H1 (cell line): ENCODE data around the gene MT1F. TPM values are rescaled to one million over a fixed set of nuclear protein-coding genes. Genes with fewer than 3 reads are reported as not detected.
A peak's percentile ranks its signal among the peaks of the same experiment; 100 is the strongest.

Experiments
- CTCF ChIA-PET: fragments of 300-600 bp; sonication (Branson Sonifier 250); formaldehyde crosslinking; loops from one replicate; lab custom pipeline; 2021; ENCODE audit not compliant: partially characterized antibody; lab: Charles Lee
- POLR2A ChIA-PET: fragments of 300-600 bp; sonication (Branson Sonifier 250); formaldehyde crosslinking; loops from one replicate; lab custom pipeline; 2021; ENCODE audit warnings: inconsistent platforms; ENCODE audit not compliant: partially characterized antibody; lab: Charles Lee
- DNase-seq, 2 experiments: peaks; one replicate each; pipeline versions ENCODE4 v3.0.0 to v3.0.0-alpha.2; 2010 to 2022; ENCODE audit warnings: low spot score in 2 of 2, low read depth in 1 of 2, mixed read lengths in 1 of 2
- FAIRE-seq: peaks from 2 replicates; lab custom pipeline; 2011; peaks lifted over from hg19 to GRCh38; lab: Jason Lieb, UNC
- H2AFZ ChIP-seq: 2 replicates; pipeline ENCODE4 v1.8.1; 2012; ENCODE audit warnings: low read length, inconsistent platforms
- H2AK5ac ChIP-seq: 2 replicates; pipeline ENCODE4 v1.6.1; 2013; ENCODE audit warnings: low read depth, low read length
- H2BK120ac ChIP-seq: replicated peaks from 2 replicates; pipeline ENCODE3; 2013; ENCODE audit warnings: low read depth, low read length, inconsistent platforms
- H2BK12ac ChIP-seq: 2 replicates; pipeline ENCODE4 v1.6.1; 2013; ENCODE audit warnings: low read depth, low read length
- H2BK15ac ChIP-seq: 2 replicates; pipeline ENCODE4 v1.6.1; 2013; ENCODE audit warnings: low read length
- H2BK20ac ChIP-seq: 2 replicates; pipeline ENCODE4 v1.6.1; 2013; ENCODE audit warnings: low read length
- H2BK5ac ChIP-seq: 2 replicates; pipeline ENCODE4 v1.6.1; 2013; ENCODE audit warnings: low read depth, low read length
- H3K14ac ChIP-seq: 2 replicates; pipeline ENCODE4 v1.6.1; 2013; ENCODE audit warnings: inconsistent platforms; ENCODE audit not compliant: insufficient read length
- H3K18ac ChIP-seq: 2 replicates; pipeline ENCODE4 v1.6.1; 2013; ENCODE audit warnings: low read length; ENCODE audit errors: extremely low read depth
- H3K23ac ChIP-seq: 2 replicates; pipeline ENCODE4 v1.6.1; 2013; ENCODE audit warnings: inconsistent platforms; ENCODE audit not compliant: insufficient read length
- H3K23me2 ChIP-seq: 2 replicates; pipeline ENCODE4 v1.6.1; 2013; ENCODE audit warnings: low read depth, low read length
- H3K27ac ChIP-seq: 2 replicates; pipeline ENCODE4 v1.6.1; 2011; ENCODE audit warnings: low read depth, low read length, inconsistent platforms
- H3K27me3 ChIP-seq, 4 experiments: replicated peaks in 1 of 4; 1 replicate in 1 of 4; 2 replicates in 3 of 4; pipeline versions ENCODE4 v1.6.1 to v1.8.1; 2011 to 2013; ENCODE audit warnings: low read length in 3 of 4, mild to moderate bottlenecking in 3 of 4, inconsistent platforms in 2 of 4, mixed read lengths in 2 of 4, moderate library complexity in 1 of 4; ENCODE audit not compliant: control insufficient read depth in 3 of 4, insufficient read depth in 3 of 4; ENCODE audit errors: extremely low read depth in 1 of 4
- H3K36me3 ChIP-seq, 4 experiments: 2 replicates each; pipeline versions ENCODE4 v1.6.1 to v1.8.1; 2011 to 2013; ENCODE audit warnings: mild to moderate bottlenecking in 4 of 4, low read length in 3 of 4, moderate library complexity in 2 of 4, control low read depth in 1 of 4, inconsistent platforms in 1 of 4; ENCODE audit not compliant: insufficient read depth in 4 of 4, control insufficient read depth in 2 of 4
- H3K4ac ChIP-seq: replicated peaks from 2 replicates; pipeline ENCODE3; 2013; ENCODE audit warnings: low read length, low read depth, mixed read lengths, inconsistent platforms; ENCODE audit not compliant: insufficient read length
- H3K4me1 ChIP-seq, 4 experiments: replicated peaks in 1 of 4; 1 replicate in 1 of 4; 2 replicates in 3 of 4; pipeline versions ENCODE4 v1.6.1 to v1.8.1; 2011 to 2013; ENCODE audit warnings: low read length in 3 of 4, inconsistent platforms in 2 of 4, mixed read lengths in 1 of 4; ENCODE audit not compliant: insufficient read depth in 4 of 4, control insufficient read depth in 3 of 4
- H3K4me2 ChIP-seq, 2 experiments: 2 replicates each; pipeline versions ENCODE4 v1.6.1 to v1.8.1; 2011 to 2013; ENCODE audit warnings: low read depth in 2 of 2, low read length in 2 of 2, control low read depth in 1 of 2, inconsistent platforms in 1 of 2, mild to moderate bottlenecking in 1 of 2; ENCODE audit not compliant: insufficient read depth in 1 of 2
- H3K4me3 ChIP-seq, 4 experiments: fragments of 200-600, 300-600 bp in 1 of 4; sonication (generic), shearing (Covaris generic), sonication (Bioruptor Twin) in 1 of 4; 2 replicates each; pipeline versions ENCODE4 v1.5.1 to v1.8.1; 2011 to 2016; ENCODE audit warnings: low read length in 4 of 4, low read depth in 3 of 4, control low read depth in 2 of 4, inconsistent platforms in 2 of 4, mild to moderate bottlenecking in 2 of 4, mixed read lengths in 1 of 4, moderate library complexity in 1 of 4; ENCODE audit not compliant: insufficient read depth in 2 of 4; ENCODE audit errors: extremely low read depth in 1 of 4
- H3K56ac ChIP-seq: replicated peaks from 2 replicates; pipeline ENCODE3; 2013; ENCODE audit warnings: low read depth, mild to moderate bottlenecking, mixed read lengths, low read length, inconsistent platforms; ENCODE audit not compliant: insufficient read length
- H3K79me1 ChIP-seq: 2 replicates; pipeline ENCODE4 v1.6.1; 2013; ENCODE audit warnings: low read depth, low read length, control low read depth
- H3K79me2 ChIP-seq, 2 experiments: 2 replicates each; pipeline versions ENCODE4 v1.6.1 to v1.8.1; 2012 to 2013; ENCODE audit warnings: low read length in 2 of 2, mild to moderate bottlenecking in 2 of 2, inconsistent platforms in 1 of 2; ENCODE audit not compliant: insufficient read depth in 2 of 2, control insufficient read depth in 1 of 2
- H3K9ac ChIP-seq, 4 experiments: replicated peaks in 1 of 4; 1 replicate in 1 of 4; 2 replicates in 3 of 4; pipeline versions ENCODE4 v1.6.1 to v1.8.1; 2011 to 2013; ENCODE audit warnings: low read depth in 3 of 4, low read length in 3 of 4, control low read depth in 2 of 4, mild to moderate bottlenecking in 2 of 4, moderate library complexity in 2 of 4, inconsistent platforms in 1 of 4; ENCODE audit errors: extremely low read depth in 1 of 4
- H3K9me3 ChIP-seq, 2 experiments: 2 replicates each; pipeline versions ENCODE4 v1.6.1 to v1.8.1; 2012 to 2013; ENCODE audit warnings: mild to moderate bottlenecking in 2 of 2, moderate library complexity in 2 of 2, control low read depth in 1 of 2, inconsistent platforms in 1 of 2, low read depth in 1 of 2, low read length in 1 of 2, mixed read lengths in 1 of 2; ENCODE audit not compliant: insufficient read depth in 2 of 2
- H4K20me1 ChIP-seq, 2 experiments: replicated peaks in 1 of 2; 2 replicates each; pipeline versions ENCODE3 to v1.8.1; 2011 to 2013; ENCODE audit warnings: inconsistent platforms in 2 of 2, low read length in 2 of 2, mild to moderate bottlenecking in 1 of 2; ENCODE audit not compliant: insufficient read depth in 2 of 2, control insufficient read depth in 1 of 2
- H4K5ac ChIP-seq: 2 replicates; pipeline ENCODE4 v1.6.1; 2013; ENCODE audit warnings: low read length, low read depth, mixed read lengths, inconsistent platforms; ENCODE audit not compliant: insufficient read length
- H4K8ac ChIP-seq: 2 replicates; pipeline ENCODE4 v1.8.0; 2013; ENCODE audit warnings: mild to moderate bottlenecking, moderate library complexity, low read length, inconsistent platforms; ENCODE audit not compliant: insufficient read depth; ENCODE audit errors: extremely low read depth
- H4K91ac ChIP-seq: replicated peaks from 2 replicates; pipeline ENCODE3; 2013; ENCODE audit warnings: low read length, mixed read lengths, inconsistent platforms; ENCODE audit not compliant: insufficient read length
- CTCF ChIP-seq, 3 experiments: IDR thresholded peaks; 1 replicate in 2 of 3; 2 replicates in 1 of 3; pipeline versions ENCODE4 v1.5.1 to v1.6.1; 2011; ENCODE audit warnings: low read length in 3 of 3, mild to moderate bottlenecking in 3 of 3, inconsistent platforms in 2 of 3, low read depth in 1 of 3, moderate library complexity in 1 of 3; ENCODE audit not compliant: insufficient read depth in 1 of 3; ENCODE audit errors: control extremely low read depth in 1 of 3
- EZH2 ChIP-seq: fragments of 200-600 bp; sonication (generic); IDR thresholded peaks from 2 replicates; pipeline ENCODE4 v1.7.1; 2012; ENCODE audit warnings: low read depth, mild to moderate bottlenecking, moderate library complexity, low read length, inconsistent platforms; ENCODE audit not compliant: severe bottlenecking
- HDAC2 ChIP-seq, 2 experiments: fragments of 300-600 bp in 1 of 2; sonication (generic) in 1 of 2; IDR thresholded peaks; 2 replicates each; pipeline ENCODE4 v1.6.1; 2011 to 2012; ENCODE audit warnings: low read depth in 2 of 2, low read length in 2 of 2, mild to moderate bottlenecking in 2 of 2, moderate library complexity in 2 of 2, borderline replicate concordance in 1 of 2, inconsistent platforms in 1 of 2
- NRF1 ChIP-seq: IDR thresholded peaks from 2 replicates; pipeline ENCODE4 v1.6.1; 2011; ENCODE audit warnings: mild to moderate bottlenecking, low read depth, low read length, improper control_type of control experiment
- POLR2AphosphoS5 ChIP-seq: IDR thresholded peaks from 2 replicates; pipeline ENCODE4 v1.6.1; 2011; ENCODE audit warnings: low read depth, low read length
- RXRA ChIP-seq: IDR thresholded peaks from 2 replicates; pipeline ENCODE4 v1.6.1; 2011; ENCODE audit warnings: low read depth, mild to moderate bottlenecking, low read length, moderate library complexity; ENCODE audit not compliant: insufficient read depth
- TAF7 ChIP-seq: optimal IDR thresholded peaks from 2 replicates; pipeline ENCODE3; 2011; ENCODE audit warnings: low read depth, mild to moderate bottlenecking, inconsistent platforms, low read length, moderate library complexity, borderline replicate concordance
- TCF12 ChIP-seq: IDR thresholded peaks from 2 replicates; pipeline ENCODE4 v1.6.1; 2011; ENCODE audit warnings: low read depth, mild to moderate bottlenecking, low read length
- USF2 ChIP-seq: IDR thresholded peaks from 2 replicates; pipeline ENCODE4 v1.6.1; 2011; ENCODE audit warnings: low read length, improper control_type of control experiment
- WGBS, 2 experiments: shearing (Covaris generic) in 1 of 2; methylation state at CpG; one replicate each; pipeline versions ENCODE4 v1.1.6 to v1.1.7; 2013 to 2015; ENCODE audit warnings: low lambda C conversion rate in 2 of 2, mixed read lengths in 2 of 2, inconsistent platforms in 1 of 2, low coverage in 1 of 2, missing lambda C conversion rate in 1 of 2; ENCODE audit not compliant: insufficient replicate concordance in 2 of 2, insufficient coverage in 1 of 2, insufficient read length in 1 of 2; ENCODE audit errors: extremely low coverage in 1 of 2, missing lambda C conversion rate in 1 of 2; 5-methylcytosine and 5-hydroxymethylcytosine counted together
- polyA plus RNA-seq, 7 experiments: library from polyadenylated mRNA; depleted of rRNA in 3 of 7; stranded (reverse) in 5 of 7; unstranded in 2 of 7; fragments of >200 nt in 5 of 7; fragments of 200-250 nt in 2 of 7; gene quantifications; 1 replicate in 5 of 7; 2 replicates in 1 of 7; 4 replicates in 1 of 7; pipeline versions ENCODE4 v1.2.1 to v1.2.3, GENCODE V29; 2011 to 2013; ENCODE audit warnings: missing spikeins in 2 of 7, mixed read lengths in 2 of 7
- total RNA-seq: library from RNA; stranded (reverse); fragmentation: NEBNext Ultra II Directional; extraction: Animal tissue kit (Norgen Biotek cat#: 25700); gene quantifications from 2 replicates; pipeline ENCODE4 v1.2.1, GENCODE V29; 2021

MT1F gene
- total and polyA plus RNA-seq, 2 of the 8 experiments (the other 6 are each of a cell fraction or from before 2014, with no cell fraction given) = 5.9 to 20.8 TPM

GRCh38 chr16:56673921-56674320 lies 16.2 kb downstream of the MT1F start:
- Histone ChIP-seq H2BK15ac (no peak overlapping the region), H3K4ac (no peak overlapping the region), H2BK12ac (no peak overlapping the region), H3K27me3 (peaks cover 30 to 71% (median 52%) of the 10 kb centered on the region in 4 experiments), H4K91ac (no peak overlapping the region), H3K79me1 (no peaks in the 10 kb centered on the region), H2BK120ac (no peak overlapping the region), H4K20me1 (peaks cover 0 to 8% of the 10 kb centered on the region in 2 experiments), H2AK5ac (no peak overlapping the region), H3K18ac (no peak overlapping the region), H4K5ac (no peak overlapping the region), H3K9ac (no peak overlapping the region), H3K56ac (no peak overlapping the region), H3K23me2 (peaks cover 3% of the 10 kb centered on the region; the same call in 1 of the 2 replicates), H3K9me3 (no peaks in the 10 kb centered on the region), H3K4me2 (no peak overlapping the region), H3K14ac (no peak overlapping the region), H3K23ac (no peak overlapping the region), H4K8ac (no peak overlapping the region), H3K79me2 (no peaks in the 10 kb centered on the region), H3K27ac (no peak overlapping the region), H2AFZ (no peak overlapping the region), H3K36me3 (no peaks in the 10 kb centered on the region), H3K4me3 (no peak overlapping the region), H2BK20ac (no peak overlapping the region), H3K4me1 (peaks cover 3 to 25% (median 15%) of the 10 kb centered on the region in 4 experiments), H2BK5ac (no peak overlapping the region; the same call in 1 of the 2 replicates)
- FAIRE-seq = no peak
- WGBS, 2 experiments = 37% methylated on average over 12 of the region's 12 CpGs; no CpG with 5 or more reads in 1 of the 2 experiments
- CTCF ChIA-PET = interaction anchor here (0.6 to 2.9 kb wide), 24 partner anchors 11 to 431 kb away, joined by 3 to 62 read pairs (median 3); partner anchors contain the start of genes MT1B and MT1F
- POLR2A ChIA-PET = interaction anchor here (0.6 to 13.9 kb wide), 9 partner anchors 7 to 344 kb away, joined by 3 to 205 read pairs (median 4); partner anchors contain the start of genes MT1B, MT1E, MT1F and MT1X
- DNase-seq = no peak
- TF ChIP-seq USF2 (no peak), EZH2 (peak; percentile 6), TAF7 (no peak), HDAC2 (IDR thresholded peaks at IDR 0.05; ENCODE audit: borderline replicate concordance in 1 of 2, low read depth in 2 of 2, low read length in 2 of 2) (no peak), POLR2AphosphoS5 (no peak), CTCF (IDR thresholded peaks at IDR 0.05; ENCODE audit: control extremely low read depth in 1 of 3, insufficient read depth in 1 of 3, low read depth in 1 of 3, low read length in 3 of 3) (peak; percentile 60 to 73 (median 64)), RXRA (no peak), NRF1 (no peak), TCF12 (no peak)
